Neutrophil (primary cell): ENCODE data around the gene GRB10.
"Not testable (repeated sequence)": the region's sequence is repeated elsewhere in the genome, so short reads cannot be mapped to it uniquely, and the experiment has no call there.

Experiments
- H3K27ac ChIP-seq: fragments of 200-600 bp; sonication (generic); 2 replicates; pipeline ENCODE4 v1.5.1; 2016; ENCODE audit warnings: mild to moderate bottlenecking, moderate library complexity
- H3K27me3 ChIP-seq: fragments of 200-600 bp; sonication (generic); 2 replicates; pipeline ENCODE4 v1.6.0; 2016; ENCODE audit warnings: mild to moderate bottlenecking
- H3K36me3 ChIP-seq: fragments of 200-600 bp; sonication (generic); 2 replicates; pipeline ENCODE4 v1.5.1; 2017
- H3K4me1 ChIP-seq, 2 experiments: fragments of 200-600 bp in 1 of 2; sonication (generic) in 1 of 2; 1 replicate in 1 of 2; 2 replicates in 1 of 2; pipeline versions ENCODE4 v1.5.1 to v1.6.1; 2013 to 2016; ENCODE audit warnings: low read depth in 1 of 2, low read length in 1 of 2, mild to moderate bottlenecking in 1 of 2, moderate library complexity in 1 of 2; ENCODE audit not compliant: control insufficient read depth in 1 of 2, insufficient read depth in 1 of 2
- H3K4me3 ChIP-seq, 2 experiments: fragments of 200-600 bp in 1 of 2; sonication (generic) in 1 of 2; 1 replicate in 1 of 2; 2 replicates in 1 of 2; pipeline ENCODE4 v1.5.1; 2013 to 2016; ENCODE audit warnings: low read depth in 1 of 2, low read length in 1 of 2, mild to moderate bottlenecking in 1 of 2, moderate library complexity in 1 of 2
- H3K9me3 ChIP-seq: fragments of 200-600 bp; sonication (generic); 2 replicates; pipeline ENCODE4 v1.5.1; 2016
- CTCF ChIP-seq: fragments of 200-600 bp; sonication (generic); IDR thresholded peaks from 2 replicates; pipeline ENCODE4 v1.5.1; 2016; ENCODE audit warnings: antibody characterized with exemption

The GRB10 gene

GRCh38 chr7:50553973-50554372, 228.7 kb downstream of the GRB10 start:
- H3K36me3 ChIP-seq = no peaks in the 10 kb centered on the region
- no peak overlapping the region for H3K4me3 ChIP-seq
- no peaks in the 10 kb centered on the region for H3K9me3 ChIP-seq
- no peak for TF ChIP-seq CTCF
- no peak overlapping the region for H3K27ac ChIP-seq
- H3K4me1 ChIP-seq = no peaks in the 10 kb centered on the region
- peaks cover 38% of the 10 kb centered on the region for H3K27me3 ChIP-seq

- Histone ChIP-seq H3K27ac (no peak overlapping the region), H3K9me3 (no peaks in the 10 kb centered on the region)
Observed at GRCh38 chr7:50552921-50553320, 229.8 kb downstream of the GRB10 start.

GRCh38 chr7:50552139-50552538, 230.6 kb downstream of the GRB10 start:
- Histone ChIP-seq H3K27me3 (peaks cover 21% of the 10 kb centered on the region), H3K9me3 (no peaks in the 10 kb centered on the region), H3K36me3 (no peaks in the 10 kb centered on the region), H3K4me3 (no peak overlapping the region), H3K4me1 (no peaks in the 10 kb centered on the region), H3K27ac (no peak overlapping the region)
- TF ChIP-seq CTCF = no peak

More at GRCh38 chr7:50552921-50553320, 229.8 kb downstream of the GRB10 start:
- no peak for TF ChIP-seq CTCF
- Histone ChIP-seq H3K36me3 (no peaks in the 10 kb centered on the region), H3K4me3 (no peak overlapping the region), H3K27me3 (peaks cover 28% of the 10 kb centered on the region), H3K4me1 (no peaks in the 10 kb centered on the region)

GRCh38 chr7:50545613-50546012, 237.1 kb downstream of the GRB10 start:
- H3K36me3 ChIP-seq, H3K4me3 ChIP-seq, H3K9me3 ChIP-seq, H3K27me3 ChIP-seq, H3K27ac ChIP-seq, H3K4me1 ChIP-seq: not testable (repeated sequence)

GRCh38 chr7:50544992-50545391, 237.7 kb downstream of the GRB10 start:
- Histone ChIP-seq H3K27me3 (no peaks in the 10 kb centered on the region), H3K27ac (no peak overlapping the region), H3K36me3 (no peaks in the 10 kb centered on the region), H3K4me3 (no peak overlapping the region), H3K4me1 (no peaks in the 10 kb centered on the region), H3K9me3 (no peaks in the 10 kb centered on the region)
- TF ChIP-seq CTCF = no peak

- no peak for TF ChIP-seq CTCF
- Histone ChIP-seq H3K27ac (no peak overlapping the region), H3K27me3 (no peaks in the 10 kb centered on the region), H3K36me3 (no peaks in the 10 kb centered on the region), H3K4me1 (no peaks in the 10 kb centered on the region), H3K4me3 (no peak overlapping the region), H3K9me3 (no peaks in the 10 kb centered on the region)
Observed at GRCh38 chr7:50543776-50544442, 238.8 kb downstream of the GRB10 start.
